HG02885 (cell line): Measurements from ENCODE around the gene ABCC4.
A peak's percentile ranks its signal among the peaks of the same experiment; 100 is the strongest.

ENCODE experiments used
- ATAC-seq: cut with Tn5 transposase; IDR thresholded peaks from one replicate; pipeline ENCODE4 v1.9.1; 2021; ENCODE audit warnings: mild to moderate bottlenecking; ENCODE audit not compliant: unreplicated experiment, poor library complexity

The ABCC4 gene

DNA sequence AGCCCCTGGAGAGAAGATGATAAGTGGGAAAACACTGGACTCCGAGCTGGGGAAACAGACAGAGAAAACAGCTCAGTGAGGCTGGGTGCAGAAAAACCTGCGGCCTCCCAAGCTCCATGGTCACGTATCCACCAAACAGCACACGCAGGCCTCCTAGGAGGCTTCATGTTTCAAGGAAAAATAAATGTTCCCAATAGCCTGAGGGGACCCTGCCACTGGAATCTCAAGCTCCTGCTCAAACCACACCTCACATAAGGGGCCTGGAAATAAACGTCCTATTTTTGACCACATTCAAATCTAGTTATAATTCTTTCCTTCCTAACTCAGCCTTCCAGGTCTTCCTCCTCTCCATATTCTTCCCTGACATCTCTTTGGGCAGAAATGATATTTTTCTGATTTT lies 225.7 kb downstream of the ABCC4 start:
- no peak for ATAC-seq

GRCh38 chr13:95074820-95075219 lies 226.4 kb downstream of the ABCC4 start:
- ATAC-seq, result no peak

- ATAC-seq, result no peak
These were observed 227.4 kb downstream of the ABCC4 start for GRCh38 chr13:95073747-95074311.

GRCh38 chr13:95067303-95067702 lies 233.9 kb downstream of the ABCC4 start:
- no peak for ATAC-seq

- no peak for ATAC-seq
These were observed 241.2 kb downstream of the ABCC4 start for GRCh38 chr13:95060014-95060519.

DNA sequence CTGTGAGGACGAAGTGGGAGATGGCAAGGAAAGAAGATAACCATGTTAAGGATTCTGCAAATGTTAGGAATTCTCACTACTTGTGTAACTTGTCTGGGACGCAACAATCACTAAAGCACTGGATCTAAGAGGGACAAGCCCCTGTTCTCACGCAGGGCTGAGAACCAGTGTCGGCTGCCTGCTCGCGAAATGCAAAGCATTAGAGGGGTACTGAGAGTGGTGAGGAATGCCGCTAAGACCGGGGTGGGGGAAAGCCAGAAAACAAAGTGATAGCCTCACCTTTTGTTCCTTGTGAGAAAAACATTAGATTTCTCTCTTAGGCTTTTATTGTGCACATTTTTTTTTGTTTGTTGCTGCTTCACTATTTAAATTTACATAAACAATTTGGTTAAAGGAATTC lies 241.9 kb downstream of the ABCC4 start:
- ATAC-seq, result no peak

- no peak for ATAC-seq
These were observed 242.6 kb downstream of the ABCC4 start for GRCh38 chr13:95058680-95059079.

- ATAC-seq, result no peak
These were observed 245.0 kb downstream of the ABCC4 start for GRCh38 chr13:95056266-95056665.

- peak; percentile 74 for ATAC-seq
These were observed 250.2 kb downstream of the ABCC4 start for GRCh38 chr13:95050800-95051615.

- no peak for ATAC-seq
These were observed 251.5 kb downstream of the ABCC4 start for GRCh38 chr13:95049772-95050171.

- ATAC-seq, result no peak
These were observed 256.6 kb downstream of the ABCC4 start for GRCh38 chr13:95044452-95045205.

GRCh38 chr13:95039415-95039814 lies 261.8 kb downstream of the ABCC4 start:
- no peak for ATAC-seq

DNA sequence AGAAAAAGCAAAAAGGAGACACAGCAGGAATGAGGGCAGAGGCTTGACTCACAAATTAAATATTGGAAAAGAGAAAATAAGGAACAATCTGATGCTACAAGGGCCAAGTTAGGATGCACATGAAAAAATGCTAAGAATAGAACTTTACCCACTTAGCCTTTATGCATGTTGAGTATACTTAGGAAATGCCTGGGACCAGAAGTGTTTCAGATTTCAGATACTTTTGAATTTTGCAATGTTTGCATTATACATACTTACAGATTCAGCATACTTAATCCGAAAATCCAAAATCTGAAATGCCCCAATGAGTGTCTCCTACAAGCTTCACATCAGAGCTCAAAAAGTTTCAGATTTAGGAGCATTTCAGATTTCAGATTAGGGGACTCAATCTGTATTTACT lies 262.3 kb downstream of the ABCC4 start:
- ATAC-seq, result no peak

DNA sequence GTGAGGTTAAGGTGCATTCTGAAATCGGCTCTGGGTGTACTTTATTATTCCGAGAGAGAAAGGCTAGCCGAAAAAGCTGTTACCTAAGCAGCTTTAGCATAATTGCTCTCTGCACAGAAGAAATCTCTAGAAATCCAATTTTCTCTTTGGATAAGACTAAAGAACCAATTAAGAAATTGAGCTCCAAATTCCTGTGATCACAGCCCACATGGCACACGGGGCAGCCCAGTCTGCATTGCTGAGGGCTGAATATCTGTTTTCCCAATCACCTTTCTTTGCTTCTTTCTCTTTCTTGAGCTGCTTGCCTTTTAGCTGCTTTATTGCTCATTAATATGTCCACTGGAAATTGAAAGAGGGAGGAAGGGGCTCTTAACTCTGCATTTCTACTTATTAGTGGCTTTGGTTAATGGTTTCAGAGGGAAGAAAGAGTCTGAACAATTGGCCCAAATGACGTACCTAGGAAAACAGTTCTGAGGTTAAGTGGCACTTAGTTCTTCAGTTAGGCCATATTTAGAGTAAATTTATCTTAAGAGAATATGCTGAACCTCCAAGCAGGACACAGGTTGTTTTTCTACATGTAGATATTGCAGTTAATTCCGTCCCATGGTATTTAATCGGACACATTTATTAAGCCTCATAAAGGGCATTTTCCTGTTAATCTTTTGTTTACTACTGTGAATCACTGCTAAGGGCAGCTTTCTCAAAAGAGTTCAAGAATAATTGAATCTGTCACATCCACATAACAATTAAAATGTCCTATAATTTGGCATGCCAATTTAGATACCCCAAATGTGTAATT lies 265.7 kb downstream of the ABCC4 start:
- ATAC-seq, result no peak

DNA sequence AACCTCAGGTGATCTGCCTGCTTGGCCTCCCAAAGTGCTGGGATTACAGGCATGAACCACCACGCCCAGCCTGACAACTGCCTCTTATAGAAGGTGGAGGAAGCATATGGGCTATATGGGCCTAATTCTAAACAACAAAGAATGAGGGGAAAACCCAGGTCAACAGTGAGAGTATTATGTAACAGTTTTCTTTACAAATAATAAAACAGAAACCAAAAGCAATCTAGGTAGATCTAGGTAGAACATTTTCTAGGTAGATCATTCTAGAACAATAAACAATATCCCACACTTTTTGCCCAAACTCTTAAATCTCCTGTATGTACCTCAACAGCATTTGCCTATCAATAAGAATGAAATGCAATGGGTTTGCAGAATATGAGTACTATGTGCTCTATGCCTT lies 267.4 kb downstream of the ABCC4 start:
- peak; percentile 80 for ATAC-seq

DNA sequence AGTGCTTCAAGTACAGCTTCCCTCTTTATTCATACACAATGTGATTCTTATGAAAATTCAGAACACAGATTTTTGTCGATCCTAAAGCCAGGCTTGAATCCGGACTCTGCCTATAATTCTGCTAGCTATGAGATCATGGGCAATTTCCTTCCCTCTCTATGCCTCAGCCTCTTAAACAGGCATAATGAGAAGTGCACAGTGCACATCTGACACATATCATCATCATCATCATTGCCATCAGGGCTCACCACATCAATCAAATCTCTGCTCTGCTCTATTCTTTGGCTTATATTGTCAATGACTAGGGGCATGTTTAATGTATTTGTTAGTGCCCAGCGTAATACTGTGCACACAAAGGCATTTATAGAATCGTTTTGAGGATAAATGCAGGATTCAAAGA lies 269.1 kb downstream of the ABCC4 start:
- ATAC-seq, result no peak

DNA sequence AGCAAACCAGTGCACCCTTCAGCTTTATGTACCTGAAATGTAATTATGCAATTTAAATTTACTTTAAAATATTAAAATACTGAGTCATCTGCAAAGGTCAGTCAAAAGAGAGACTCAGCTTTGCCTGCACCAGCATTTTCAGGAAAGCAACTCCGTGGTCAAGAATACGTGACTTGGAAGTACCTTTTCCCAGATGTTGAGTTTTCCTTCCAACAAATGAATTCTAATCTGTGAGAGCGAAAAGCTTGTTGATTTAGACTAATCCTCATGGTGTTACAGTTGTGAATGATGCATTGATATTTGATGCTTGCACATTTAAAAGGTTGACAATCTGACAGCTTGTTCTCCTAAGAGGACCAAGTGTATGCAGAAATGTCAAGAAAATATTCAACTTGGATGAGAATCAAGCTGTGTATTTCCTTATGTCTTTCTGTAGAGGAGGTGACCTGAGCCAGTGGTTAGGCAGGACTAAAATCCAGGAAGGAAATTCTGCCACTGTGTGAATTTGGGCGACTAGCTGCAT lies 270.4 kb downstream of the ABCC4 start:
- no peak for ATAC-seq

GRCh38 chr13:95027638-95028037 lies 273.6 kb downstream of the ABCC4 start:
- ATAC-seq, result no peak

DNA sequence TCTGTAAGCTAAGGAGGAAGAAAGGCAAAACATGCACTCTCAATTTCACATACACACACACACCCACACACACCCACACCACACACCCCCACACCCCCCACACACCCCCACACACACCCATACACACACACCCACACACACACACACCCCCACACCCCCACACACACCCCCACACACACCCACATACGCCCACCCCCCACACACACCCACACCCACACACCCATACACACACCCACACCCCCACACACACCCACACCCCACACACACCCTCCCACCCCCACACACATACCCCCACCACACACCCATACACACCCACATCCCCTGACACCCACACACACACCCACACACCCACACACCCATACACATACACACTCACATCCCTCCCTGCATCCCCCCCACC lies 276.1 kb downstream of the ABCC4 start:
- ATAC-seq, result no peak

GRCh38 chr13:95023405-95023804 lies 277.8 kb downstream of the ABCC4 start:
- no peak for ATAC-seq
